SH-SY5Y (cell line): Measurements from ENCODE around the gene TET2.

Source experiments
- GATA2 ChIP-seq: IDR thresholded peaks from 2 replicates; pipeline ENCODE4 v1.6.1; 2011; ENCODE audit warnings: mild to moderate bottlenecking, low read depth, low read length
- GATA3 ChIP-seq: IDR thresholded peaks from 2 replicates; pipeline ENCODE4 v1.6.1; 2011; ENCODE audit warnings: low read depth, mild to moderate bottlenecking, low read length, moderate library complexity

GRCh38 chr4:105276361-105277104 is 129.9 kb downstream of the TET2 start:
- TF ChIP-seq GATA3 (no peak), GATA2 (no peak)
